Ovary (tissue), 3 donors: ENCODE measurements around the gene ANKRD44.

Experiments
- POLR2A ChIP-seq: fragments of 450-650 bp; IDR thresholded peaks from one replicate; pipeline ENCODE4 v1.6.1; 2017; ENCODE audit warnings: antibody characterized with exemption, mild to moderate bottlenecking, moderate library complexity
- TF ChIP-seq, protein P1 (sequence below), 3 donors: fragments of 450-650 bp in 2 of 3; fragments of 200-600 bp in 1 of 3; IDR thresholded peaks; one replicate each; pipeline versions ENCODE4 v1.5.1 to v1.8.0; 2016 to 2022; ENCODE audit warnings: antibody characterized with exemption in 3 of 3, mild to moderate bottlenecking in 1 of 3
- donor health status: DM: no; HTN: no; CAD: no.

DNA sequence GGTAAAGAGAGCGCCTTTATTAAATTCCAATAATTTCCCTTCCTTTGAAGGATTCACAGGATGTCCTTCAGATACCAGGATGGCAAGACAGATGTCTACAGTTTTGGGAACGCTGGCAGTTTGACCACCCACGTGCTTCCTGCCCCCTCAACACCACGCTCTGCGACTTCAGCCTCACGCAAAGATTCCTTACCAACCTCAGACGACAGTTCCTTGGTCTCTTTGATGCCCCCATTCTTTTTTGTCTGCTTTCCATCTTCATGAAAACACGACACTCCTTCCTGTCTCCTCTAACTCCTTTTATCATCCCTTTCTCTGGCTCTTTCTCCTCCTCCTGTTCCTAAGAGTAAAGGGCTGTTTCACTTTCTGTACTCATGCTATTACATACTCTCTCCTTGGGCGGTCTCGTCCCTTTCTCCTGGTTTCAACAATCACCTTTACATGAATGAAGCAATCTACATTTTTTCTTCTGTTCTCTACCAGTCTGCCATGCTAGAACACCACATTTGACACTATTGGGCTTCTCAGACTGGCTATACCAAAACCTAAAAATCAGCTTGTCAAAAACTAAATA lies 194.2 kb downstream of the ANKRD44 start:
- TF ChIP-seq, protein P1, sequence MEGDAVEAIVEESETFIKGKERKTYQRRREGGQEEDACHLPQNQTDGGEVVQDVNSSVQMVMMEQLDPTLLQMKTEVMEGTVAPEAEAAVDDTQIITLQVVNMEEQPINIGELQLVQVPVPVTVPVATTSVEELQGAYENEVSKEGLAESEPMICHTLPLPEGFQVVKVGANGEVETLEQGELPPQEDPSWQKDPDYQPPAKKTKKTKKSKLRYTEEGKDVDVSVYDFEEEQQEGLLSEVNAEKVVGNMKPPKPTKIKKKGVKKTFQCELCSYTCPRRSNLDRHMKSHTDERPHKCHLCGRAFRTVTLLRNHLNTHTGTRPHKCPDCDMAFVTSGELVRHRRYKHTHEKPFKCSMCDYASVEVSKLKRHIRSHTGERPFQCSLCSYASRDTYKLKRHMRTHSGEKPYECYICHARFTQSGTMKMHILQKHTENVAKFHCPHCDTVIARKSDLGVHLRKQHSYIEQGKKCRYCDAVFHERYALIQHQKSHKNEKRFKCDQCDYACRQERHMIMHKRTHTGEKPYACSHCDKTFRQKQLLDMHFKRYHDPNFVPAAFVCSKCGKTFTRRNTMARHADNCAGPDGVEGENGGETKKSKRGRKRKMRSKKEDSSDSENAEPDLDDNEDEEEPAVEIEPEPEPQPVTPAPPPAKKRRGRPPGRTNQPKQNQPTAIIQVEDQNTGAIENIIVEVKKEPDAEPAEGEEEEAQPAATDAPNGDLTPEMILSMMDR (IDR thresholded peaks at IDR 0.05) = no peak
- TF ChIP-seq POLR2A = no peak
